Lung (tissue), 12 donors: ENCODE measurements around the gene CCDC6. TPM values are rescaled to one million over a fixed set of nuclear protein-coding genes. Genes with fewer than 3 reads are reported as not detected.

Experiments
- ATAC-seq: fragments of 200-7000 bp; cut with Tn5 transposase; one replicate; pipeline ENCODE4 v1.9.1; 2020; ENCODE audit warnings: moderate number of reproducible peaks; ENCODE audit not compliant: insufficient read depth, low FRiP score
- DNase-seq, 3 donors: peaks; one replicate each; pipeline ENCODE4 v3.0.0-alpha.2; 2013 to 2017
- H3K27ac ChIP-seq, 2 donors: one replicate each; pipeline ENCODE4 v1.5.1; 2013; ENCODE audit warnings: mild to moderate bottlenecking in 2 of 2, moderate library complexity in 2 of 2, control low read depth in 1 of 2, inconsistent platforms in 1 of 2, low read depth in 1 of 2, low read length in 1 of 2
- H3K27me3 ChIP-seq, 3 donors: one replicate each; pipeline ENCODE4 v1.5.1; 2013; ENCODE audit warnings: low read length in 2 of 3; ENCODE audit not compliant: control insufficient read depth in 3 of 3, insufficient read depth in 3 of 3
- H3K36me3 ChIP-seq, 4 donors: one replicate each; pipeline ENCODE4 v1.5.1; 2013; ENCODE audit warnings: low read length in 4 of 4, mild to moderate bottlenecking in 1 of 4, moderate library complexity in 1 of 4; ENCODE audit not compliant: control insufficient read depth in 4 of 4, insufficient read depth in 4 of 4
- H3K4me1 ChIP-seq, 5 donors: one replicate each; pipeline ENCODE4 v1.5.1; 2013; ENCODE audit warnings: low read length in 5 of 5, mild to moderate bottlenecking in 2 of 5, moderate library complexity in 1 of 5; ENCODE audit not compliant: control insufficient read depth in 5 of 5, insufficient read depth in 5 of 5
- H3K4me3 ChIP-seq: one replicate; pipeline ENCODE4 v1.5.1; 2013; ENCODE audit warnings: mild to moderate bottlenecking, control low read depth, moderate library complexity
- H3K9ac ChIP-seq, 2 donors: one replicate each; pipeline ENCODE4 v1.5.1; 2013; ENCODE audit warnings: low read length in 2 of 2, control low read depth in 1 of 2; ENCODE audit not compliant: insufficient read depth in 1 of 2
- H3K9me3 ChIP-seq, 4 donors: one replicate each; pipeline ENCODE4 v1.5.1; 2013; ENCODE audit warnings: low read length in 3 of 4, mild to moderate bottlenecking in 1 of 4, moderate library complexity in 1 of 4; ENCODE audit not compliant: control insufficient read depth in 4 of 4, insufficient read depth in 3 of 4
- WGBS, 2 donors: extraction: QIAGEN DNeasy Blood & Tissue Kit; methylation state at CpG; one replicate each; pipeline ENCODE4 v1.1.7; 2013; 5-methylcytosine and 5-hydroxymethylcytosine counted together
- polyA plus RNA-seq, 2 donors: library from polyadenylated mRNA; stranded (reverse); fragments of 200-250 nt; gene quantifications; one replicate each; pipeline ENCODE4 v1.2.1, GENCODE V29; 2013
- total RNA-seq, 2 donors: library from RNA; depleted of rRNA in 1 of 2; stranded (reverse); fragments of >200 nt in 1 of 2; gene quantifications; one replicate each; pipeline ENCODE4 v1.2.1, GENCODE V29; 2014 to 2021
- TF ChIP-seq, protein P1 (sequence below): IDR thresholded peaks from 2 replicates; pipeline ENCODE4 v1.5.1; 2012; ENCODE audit warnings: mild to moderate bottlenecking; ENCODE audit errors: control extremely low read depth, extremely low read depth
- donor health status: control.
- donor health status: control.
- donor health status: Bipolar disorder and iron deficiency.
- donor health status: healthy.
- donor health status: DM: yes; HTN: yes; CAD: no.

CCDC6 gene
- total and polyA plus RNA-seq, 4 donors: 13.2 to 77.2 (median 28.1) TPM

DNA sequence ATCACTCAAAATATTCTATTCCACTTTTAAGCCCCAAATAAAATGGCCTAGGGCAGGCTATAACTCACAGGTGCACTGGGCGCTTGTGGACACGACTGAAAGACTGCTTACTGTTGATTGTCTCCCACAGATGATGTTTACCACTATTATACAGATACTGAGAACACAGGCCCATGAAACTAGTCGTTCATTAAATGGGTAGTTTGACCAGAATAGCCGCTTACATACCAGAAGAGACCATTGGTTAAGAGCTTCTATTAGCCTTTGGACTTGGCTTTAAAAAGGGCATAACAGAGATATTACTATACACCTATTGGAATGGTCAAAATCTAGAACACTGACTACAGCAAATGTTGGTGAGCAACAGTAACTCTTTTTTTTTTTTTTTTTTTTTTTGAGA lies 4.3 kb downstream of the CCDC6 start:
- Histone ChIP-seq H3K4me3 (no peak overlapping the region), H3K4me1 (peaks cover 11 to 29% (median 15%) of the 10 kb centered on the region in 5 donors), H3K9me3 (no peaks in the 10 kb centered on the region), H3K36me3 (peaks cover 0 to 3% (median 1%) of the 10 kb centered on the region in 4 donors), H3K27ac (no peak overlapping the region), H3K27me3 (no peaks in the 10 kb centered on the region), H3K9ac (no peak overlapping the region)
- TF ChIP-seq, protein P1, sequence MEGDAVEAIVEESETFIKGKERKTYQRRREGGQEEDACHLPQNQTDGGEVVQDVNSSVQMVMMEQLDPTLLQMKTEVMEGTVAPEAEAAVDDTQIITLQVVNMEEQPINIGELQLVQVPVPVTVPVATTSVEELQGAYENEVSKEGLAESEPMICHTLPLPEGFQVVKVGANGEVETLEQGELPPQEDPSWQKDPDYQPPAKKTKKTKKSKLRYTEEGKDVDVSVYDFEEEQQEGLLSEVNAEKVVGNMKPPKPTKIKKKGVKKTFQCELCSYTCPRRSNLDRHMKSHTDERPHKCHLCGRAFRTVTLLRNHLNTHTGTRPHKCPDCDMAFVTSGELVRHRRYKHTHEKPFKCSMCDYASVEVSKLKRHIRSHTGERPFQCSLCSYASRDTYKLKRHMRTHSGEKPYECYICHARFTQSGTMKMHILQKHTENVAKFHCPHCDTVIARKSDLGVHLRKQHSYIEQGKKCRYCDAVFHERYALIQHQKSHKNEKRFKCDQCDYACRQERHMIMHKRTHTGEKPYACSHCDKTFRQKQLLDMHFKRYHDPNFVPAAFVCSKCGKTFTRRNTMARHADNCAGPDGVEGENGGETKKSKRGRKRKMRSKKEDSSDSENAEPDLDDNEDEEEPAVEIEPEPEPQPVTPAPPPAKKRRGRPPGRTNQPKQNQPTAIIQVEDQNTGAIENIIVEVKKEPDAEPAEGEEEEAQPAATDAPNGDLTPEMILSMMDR: no peak
- WGBS, 2 donors: 86 to 92% methylated on average over 4 of the region's 4 CpGs
- DNase-seq: no peak
- no peak for ATAC-seq

DNA sequence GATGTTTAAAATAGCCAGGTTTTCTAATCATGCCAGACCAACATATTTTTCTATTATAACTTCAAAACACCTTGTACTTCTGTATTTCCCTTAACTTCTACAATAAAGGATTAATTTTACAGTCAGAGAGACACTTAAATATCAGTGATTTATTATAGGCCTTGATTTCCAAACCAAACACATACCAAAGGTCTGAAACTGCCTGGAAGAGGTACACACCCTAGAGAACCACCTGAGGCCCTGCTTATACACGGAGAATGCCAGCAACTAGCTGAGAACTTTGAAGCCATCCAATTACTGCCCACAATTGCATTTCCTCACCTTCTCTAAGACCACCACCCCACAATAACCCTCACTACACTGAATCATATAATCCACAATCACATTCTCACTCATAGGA lies 4.9 kb downstream of the CCDC6 start:
- ATAC-seq (no peak), DNase-seq (no peak)
- WGBS, 2 donors: 71 to 83% methylated on average over 1 of the region's 1 CpG
- Histone ChIP-seq H3K36me3 (peaks cover 0 to 3% (median 1%) of the 10 kb centered on the region in 4 donors), H3K27ac (no peak overlapping the region), H3K4me1 (peaks cover 11 to 31% (median 15%) of the 10 kb centered on the region in 5 donors), H3K4me3 (no peak overlapping the region), H3K27me3 (no peaks in the 10 kb centered on the region), H3K9me3 (no peaks in the 10 kb centered on the region), H3K9ac (no peak overlapping the region)
- TF ChIP-seq, protein P1: no peak

- no peak overlapping the region for H3K4me3 ChIP-seq
- peaks cover 11 to 41% (median 18%) of the 10 kb centered on the region in 5 donors for H3K4me1 ChIP-seq
- H3K36me3 ChIP-seq: peaks cover 0 to 3% (median 1%) of the 10 kb centered on the region in 4 donors
- no peaks in the 10 kb centered on the region for H3K9me3 ChIP-seq
- H3K9ac ChIP-seq: no peak overlapping the region
- no peaks in the 10 kb centered on the region for H3K27me3 ChIP-seq
- WGBS, 2 donors: 61 to 68% methylated on average over 10 of the region's 10 CpGs
- TF ChIP-seq, protein P1: no peak
- DNase-seq (no peak), ATAC-seq (no peak)
- H3K27ac ChIP-seq: peak overlapping the region in 1 of 2 donors; percentile 32
Measured at GRCh38 chr10:59900048-59900727, 6.2 kb downstream of the CCDC6 start.
